Stimulated activated CD4-positive, alpha-beta T cell treated with anti-CD3 and anti-CD28 coated beads, TNF-alpha, amount 100 ng/mL, for 24 hours (primary cell): ENCODE data around the gene IFRD2.
"Not testable (repeated sequence)": the region's sequence is repeated elsewhere in the genome, so short reads cannot be mapped to it uniquely, and the experiment has no call there.

Source experiments
- DNase-seq, 3 experiments: peaks; one replicate each; pipeline ENCODE4 v3.0.0-alpha.2; 2020; ENCODE audit warnings: low read depth in 3 of 3

The IFRD2 gene

GRCh38 chr3:50324351-50325112 lies 32.3 kb upstream of the IFRD2 start:
- peak in 1 of 3 experiments; percentile 57 for DNase-seq

- no peak for DNase-seq
These were observed 31.5 kb upstream of the IFRD2 start for GRCh38 chr3:50323614-50324199.

- DNase-seq: no peak
These were observed 30.9 kb upstream of the IFRD2 start for GRCh38 chr3:50323092-50323600.

- no peak for DNase-seq
These were observed 30.3 kb upstream of the IFRD2 start, which contains the start of gene HYAL2 for GRCh38 chr3:50322386-50323091. Gene HYAL2 (minus strand): TSS chr3:50322745. CDS start chr3:50320489, 2,256 bp downstream.

GRCh38 chr3:50322115-50322385 lies 29.8 kb upstream of the IFRD2 start:
- DNase-seq: no peak

- DNase-seq: peak; percentile 65 to 82 (median 69)
These were observed 29.3 kb upstream of the IFRD2 start for GRCh38 chr3:50321336-50322114.

GRCh38 chr3:50320853-50321335 lies 28.7 kb upstream of the IFRD2 start:
- DNase-seq: peak in 2 of 3 experiments; percentile 43 to 66

GRCh38 chr3:50319894-50320625 lies 27.8 kb upstream of the IFRD2 start:
- DNase-seq: no peak

- DNase-seq: no peak
These were observed 27.1 kb upstream of the IFRD2 start for GRCh38 chr3:50319181-50319893.

GRCh38 chr3:50318615-50319014 lies 26.4 kb upstream of the IFRD2 start:
- DNase-seq: no peak

GRCh38 chr3:50318163-50318562 lies 25.9 kb upstream of the IFRD2 start:
- no peak for DNase-seq

- no peak for DNase-seq
These were observed 25.1 kb upstream of the IFRD2 start for GRCh38 chr3:50317300-50317699.

- DNase-seq: peak in 1 of 3 experiments; percentile 46
These were observed 24.5 kb upstream of the IFRD2 start for GRCh38 chr3:50316657-50317242.

- DNase-seq: no peak
These were observed 22.6 kb upstream of the IFRD2 start for GRCh38 chr3:50314816-50315215.

GRCh38 chr3:50314342-50314741 lies 22.1 kb upstream of the IFRD2 start:
- no peak for DNase-seq

GRCh38 chr3:50312041-50312440 lies 19.8 kb upstream of the IFRD2 start:
- not testable (repeated sequence) for DNase-seq

GRCh38 chr3:50304601-50305000 lies 12.4 kb upstream of the IFRD2 start:
- no peak for DNase-seq

- DNase-seq: no peak
These were observed 11.0 kb upstream of the IFRD2 start, which contains the start of gene HYAL1 for GRCh38 chr3:50303013-50303815. Gene HYAL1 (minus strand): TSS chr3:50303574. CDS start chr3:50302956, 618 bp downstream.
